ENCODE data around the gene ZNF778. TPM values are rescaled to one million over a fixed set of nuclear protein-coding genes. Genes with fewer than 3 reads are reported as not detected.

ZNF778 gene
- total and polyA plus RNA-seq, 10 of the 15 experiments (the other 5 are each of a cell fraction or from before 2014, with no cell fraction given): 0.20 to 9.7 (median 4.1) TPM

DNA sequence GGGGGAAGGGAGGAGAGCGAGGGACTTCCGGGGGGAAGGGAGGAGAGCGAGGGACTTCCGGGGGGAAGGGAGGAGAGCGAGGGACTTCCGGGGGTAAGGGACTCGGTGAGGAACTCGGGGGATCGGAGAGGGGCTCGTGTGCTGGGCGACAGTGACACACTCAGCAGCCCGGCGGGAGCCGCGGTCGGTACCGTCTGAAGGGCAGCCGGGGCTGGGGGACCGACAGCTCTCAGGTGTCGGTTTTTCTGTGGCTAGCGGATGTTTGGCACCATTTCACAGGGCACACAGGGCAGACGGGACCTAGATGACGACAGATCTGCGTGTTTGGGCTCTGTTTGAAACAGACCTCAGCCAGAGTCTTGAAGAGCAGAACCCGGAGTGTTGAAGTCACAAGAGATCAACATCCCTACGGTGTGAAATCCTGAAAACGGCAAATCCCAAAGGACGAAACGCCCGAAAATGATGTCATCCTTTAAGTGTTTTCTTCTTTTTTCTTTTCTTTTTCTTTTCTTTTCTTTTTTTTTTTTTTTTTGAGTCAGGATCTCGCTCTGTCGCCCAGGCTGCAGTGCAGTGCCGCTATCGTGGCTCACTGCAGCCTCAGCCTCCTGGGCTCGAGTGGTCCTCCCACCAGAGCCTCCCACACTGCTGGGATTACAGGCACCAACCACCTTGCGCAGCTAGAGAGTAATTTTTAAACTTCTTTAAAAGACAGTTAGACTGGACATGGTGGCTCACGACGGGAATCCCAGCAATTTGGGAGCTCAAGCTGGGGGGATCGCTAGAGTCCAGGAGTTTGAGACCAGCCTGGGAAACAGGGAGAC is 23.9 kb downstream of the ZNF778 start (continued):
- TF ChIP-seq, protein P1, sequence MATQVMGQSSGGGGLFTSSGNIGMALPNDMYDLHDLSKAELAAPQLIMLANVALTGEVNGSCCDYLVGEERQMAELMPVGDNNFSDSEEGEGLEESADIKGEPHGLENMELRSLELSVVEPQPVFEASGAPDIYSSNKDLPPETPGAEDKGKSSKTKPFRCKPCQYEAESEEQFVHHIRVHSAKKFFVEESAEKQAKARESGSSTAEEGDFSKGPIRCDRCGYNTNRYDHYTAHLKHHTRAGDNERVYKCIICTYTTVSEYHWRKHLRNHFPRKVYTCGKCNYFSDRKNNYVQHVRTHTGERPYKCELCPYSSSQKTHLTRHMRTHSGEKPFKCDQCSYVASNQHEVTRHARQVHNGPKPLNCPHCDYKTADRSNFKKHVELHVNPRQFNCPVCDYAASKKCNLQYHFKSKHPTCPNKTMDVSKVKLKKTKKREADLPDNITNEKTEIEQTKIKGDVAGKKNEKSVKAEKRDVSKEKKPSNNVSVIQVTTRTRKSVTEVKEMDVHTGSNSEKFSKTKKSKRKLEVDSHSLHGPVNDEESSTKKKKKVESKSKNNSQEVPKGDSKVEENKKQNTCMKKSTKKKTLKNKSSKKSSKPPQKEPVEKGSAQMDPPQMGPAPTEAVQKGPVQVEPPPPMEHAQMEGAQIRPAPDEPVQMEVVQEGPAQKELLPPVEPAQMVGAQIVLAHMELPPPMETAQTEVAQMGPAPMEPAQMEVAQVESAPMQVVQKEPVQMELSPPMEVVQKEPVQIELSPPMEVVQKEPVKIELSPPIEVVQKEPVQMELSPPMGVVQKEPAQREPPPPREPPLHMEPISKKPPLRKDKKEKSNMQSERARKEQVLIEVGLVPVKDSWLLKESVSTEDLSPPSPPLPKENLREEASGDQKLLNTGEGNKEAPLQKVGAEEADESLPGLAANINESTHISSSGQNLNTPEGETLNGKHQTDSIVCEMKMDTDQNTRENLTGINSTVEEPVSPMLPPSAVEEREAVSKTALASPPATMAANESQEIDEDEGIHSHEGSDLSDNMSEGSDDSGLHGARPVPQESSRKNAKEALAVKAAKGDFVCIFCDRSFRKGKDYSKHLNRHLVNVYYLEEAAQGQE (IDR thresholded peaks at IDR 0.05; ENCODE audit: low read depth, low read length): no peak
- TF ChIP-seq CHD1 (IDR thresholded peaks at IDR 0.05; ENCODE audit: low read depth, low read length) (no peak), MEF2B (IDR thresholded peaks at IDR 0.05; ENCODE audit: partially characterized antibody, poor library complexity, severe bottlenecking) (no peak), WRNIP1 (IDR thresholded peaks at IDR 0.05; ENCODE audit: borderline replicate concordance, low read depth, low read length) (no peak), RAD21 (IDR thresholded peaks at IDR 0.05; ENCODE audit: insufficient read depth, low read depth, low read length) (no peak), MTA2 (IDR thresholded peaks at IDR 0.05; ENCODE audit: low read depth) (no peak), FOXK2 (IDR thresholded peaks at IDR 0.05) (no peak), NFXL1 (IDR thresholded peaks at IDR 0.05; ENCODE audit: borderline replicate concordance) (no peak), IRF4 (IDR thresholded peaks at IDR 0.05; ENCODE audit: low read depth, low read length) (no peak), BHLHE40 (IDR thresholded peaks at IDR 0.05; ENCODE audit: borderline replicate concordance in 1 of 2, low read depth in 2 of 2, low read length in 1 of 2) (no peak), NFIC (IDR thresholded peaks at IDR 0.05; ENCODE audit: low read depth, low read length) (peak; percentile 17; the same call in 1 of the 2 replicates), BMI1 (IDR thresholded peaks at IDR 0.05; ENCODE audit: borderline replicate concordance) (no peak), ZNF274 (IDR thresholded peaks at IDR 0.05; ENCODE audit: insufficient read depth, insufficient read length) (no peak), GATAD2B (conservative IDR thresholded peaks at IDR 0.05; ENCODE audit: low read depth) (no peak), POLR2A (IDR thresholded peaks at IDR 0.05; ENCODE audit: low read depth, low read length) (peak; percentile 94)
- TF ChIP-seq, protein P2, sequence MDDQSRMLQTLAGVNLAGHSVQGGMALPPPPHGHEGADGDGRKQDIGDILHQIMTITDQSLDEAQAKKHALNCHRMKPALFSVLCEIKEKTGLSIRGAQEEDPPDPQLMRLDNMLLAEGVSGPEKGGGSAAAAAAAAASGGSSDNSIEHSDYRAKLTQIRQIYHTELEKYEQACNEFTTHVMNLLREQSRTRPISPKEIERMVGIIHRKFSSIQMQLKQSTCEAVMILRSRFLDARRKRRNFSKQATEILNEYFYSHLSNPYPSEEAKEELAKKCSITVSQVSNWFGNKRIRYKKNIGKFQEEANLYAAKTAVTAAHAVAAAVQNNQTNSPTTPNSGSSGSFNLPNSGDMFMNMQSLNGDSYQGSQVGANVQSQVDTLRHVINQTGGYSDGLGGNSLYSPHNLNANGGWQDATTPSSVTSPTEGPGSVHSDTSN (IDR thresholded peaks at IDR 0.05; ENCODE audit: insufficient replicate concordance, low read depth, low read length): no peak
- TF ChIP-seq, protein P3, sequence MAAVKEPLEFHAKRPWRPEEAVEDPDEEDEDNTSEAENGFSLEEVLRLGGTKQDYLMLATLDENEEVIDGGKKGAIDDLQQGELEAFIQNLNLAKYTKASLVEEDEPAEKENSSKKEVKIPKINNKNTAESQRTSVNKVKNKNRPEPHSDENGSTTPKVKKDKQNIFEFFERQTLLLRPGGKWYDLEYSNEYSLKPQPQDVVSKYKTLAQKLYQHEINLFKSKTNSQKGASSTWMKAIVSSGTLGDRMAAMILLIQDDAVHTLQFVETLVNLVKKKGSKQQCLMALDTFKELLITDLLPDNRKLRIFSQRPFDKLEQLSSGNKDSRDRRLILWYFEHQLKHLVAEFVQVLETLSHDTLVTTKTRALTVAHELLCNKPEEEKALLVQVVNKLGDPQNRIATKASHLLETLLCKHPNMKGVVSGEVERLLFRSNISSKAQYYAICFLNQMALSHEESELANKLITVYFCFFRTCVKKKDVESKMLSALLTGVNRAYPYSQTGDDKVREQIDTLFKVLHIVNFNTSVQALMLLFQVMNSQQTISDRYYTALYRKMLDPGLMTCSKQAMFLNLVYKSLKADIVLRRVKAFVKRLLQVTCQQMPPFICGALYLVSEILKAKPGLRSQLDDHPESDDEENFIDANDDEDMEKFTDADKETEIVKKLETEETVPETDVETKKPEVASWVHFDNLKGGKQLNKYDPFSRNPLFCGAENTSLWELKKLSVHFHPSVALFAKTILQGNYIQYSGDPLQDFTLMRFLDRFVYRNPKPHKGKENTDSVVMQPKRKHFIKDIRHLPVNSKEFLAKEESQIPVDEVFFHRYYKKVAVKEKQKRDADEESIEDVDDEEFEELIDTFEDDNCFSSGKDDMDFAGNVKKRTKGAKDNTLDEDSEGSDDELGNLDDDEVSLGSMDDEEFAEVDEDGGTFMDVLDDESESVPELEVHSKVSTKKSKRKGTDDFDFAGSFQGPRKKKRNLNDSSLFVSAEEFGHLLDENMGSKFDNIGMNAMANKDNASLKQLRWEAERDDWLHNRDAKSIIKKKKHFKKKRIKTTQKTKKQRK (IDR thresholded peaks at IDR 0.05; ENCODE audit: low read depth, low read length): no peak
- TF ChIP-seq, protein P4, sequence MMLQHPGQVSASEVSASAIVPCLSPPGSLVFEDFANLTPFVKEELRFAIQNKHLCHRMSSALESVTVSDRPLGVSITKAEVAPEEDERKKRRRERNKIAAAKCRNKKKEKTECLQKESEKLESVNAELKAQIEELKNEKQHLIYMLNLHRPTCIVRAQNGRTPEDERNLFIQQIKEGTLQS (IDR thresholded peaks at IDR 0.05; ENCODE audit: borderline replicate concordance, extremely low read depth, low read depth, low read length): no peak
- TF ChIP-seq, protein P5, sequence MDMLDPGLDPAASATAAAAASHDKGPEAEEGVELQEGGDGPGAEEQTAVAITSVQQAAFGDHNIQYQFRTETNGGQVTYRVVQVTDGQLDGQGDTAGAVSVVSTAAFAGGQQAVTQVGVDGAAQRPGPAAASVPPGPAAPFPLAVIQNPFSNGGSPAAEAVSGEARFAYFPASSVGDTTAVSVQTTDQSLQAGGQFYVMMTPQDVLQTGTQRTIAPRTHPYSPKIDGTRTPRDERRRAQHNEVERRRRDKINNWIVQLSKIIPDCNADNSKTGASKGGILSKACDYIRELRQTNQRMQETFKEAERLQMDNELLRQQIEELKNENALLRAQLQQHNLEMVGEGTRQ (IDR thresholded peaks at IDR 0.05; ENCODE audit: borderline replicate concordance, low read depth, low read length): no peak

All from GM12878 (cell line).